Fibroblast of villous mesenchyme (primary cell): ENCODE data around the gene KRTAP5-1. TPM values are rescaled to one million over a fixed set of nuclear protein-coding genes. Genes with fewer than 3 reads are reported as not detected.

ENCODE experiments used
- DNase-seq: peaks from one replicate; pipeline ENCODE4 v3.0.0-alpha.2; 2010; ENCODE audit warnings: low read depth
- H3K4me3 ChIP-seq: 2 replicates; pipeline ENCODE4 v1.5.1; 2011; ENCODE audit warnings: low read depth, mild to moderate bottlenecking, low read length
- total RNA-seq: library from RNA; depleted of rRNA; stranded (reverse); fragments of >200 nt; gene quantifications from 2 replicates; pipeline ENCODE4 v1.2.3, GENCODE V29; 2012
- TF ChIP-seq, protein P1 (sequence below): IDR thresholded peaks from 2 replicates; pipeline ENCODE4 v1.5.1; 2012; ENCODE audit warnings: low read depth, mild to moderate bottlenecking, low read length; ENCODE audit not compliant: insufficient read depth

The KRTAP5-1 gene
- total RNA-seq, 1 donor, result not detected

DNA sequence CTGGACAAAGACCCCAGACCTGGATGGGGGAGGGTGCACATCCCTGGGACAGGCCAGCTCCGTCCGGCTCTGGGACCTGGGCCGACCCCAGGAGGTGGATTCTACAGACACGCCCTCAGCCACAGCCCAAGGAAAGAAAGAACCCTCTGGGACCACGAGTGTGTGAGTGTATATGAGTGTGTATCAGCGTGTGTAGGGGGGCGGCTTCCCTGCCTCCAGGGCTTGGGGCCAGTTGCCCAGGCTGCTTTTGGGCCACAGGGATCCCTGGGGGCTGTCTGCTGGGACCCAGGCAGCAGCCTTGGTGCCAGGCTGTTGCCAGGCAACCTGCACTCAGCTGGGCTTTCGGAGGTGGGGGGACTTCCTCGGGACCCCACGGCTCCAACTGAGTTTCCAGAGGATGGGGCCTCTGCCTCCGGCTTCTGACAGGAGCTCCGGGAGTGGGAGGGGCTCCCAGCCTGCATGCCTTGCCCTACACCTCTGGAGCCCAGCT lies 21.9 kb downstream of the KRTAP5-1 start:
- DNase-seq, result no peak
- H3K4me3 ChIP-seq, result no peak overlapping the region
- TF ChIP-seq, protein P1, sequence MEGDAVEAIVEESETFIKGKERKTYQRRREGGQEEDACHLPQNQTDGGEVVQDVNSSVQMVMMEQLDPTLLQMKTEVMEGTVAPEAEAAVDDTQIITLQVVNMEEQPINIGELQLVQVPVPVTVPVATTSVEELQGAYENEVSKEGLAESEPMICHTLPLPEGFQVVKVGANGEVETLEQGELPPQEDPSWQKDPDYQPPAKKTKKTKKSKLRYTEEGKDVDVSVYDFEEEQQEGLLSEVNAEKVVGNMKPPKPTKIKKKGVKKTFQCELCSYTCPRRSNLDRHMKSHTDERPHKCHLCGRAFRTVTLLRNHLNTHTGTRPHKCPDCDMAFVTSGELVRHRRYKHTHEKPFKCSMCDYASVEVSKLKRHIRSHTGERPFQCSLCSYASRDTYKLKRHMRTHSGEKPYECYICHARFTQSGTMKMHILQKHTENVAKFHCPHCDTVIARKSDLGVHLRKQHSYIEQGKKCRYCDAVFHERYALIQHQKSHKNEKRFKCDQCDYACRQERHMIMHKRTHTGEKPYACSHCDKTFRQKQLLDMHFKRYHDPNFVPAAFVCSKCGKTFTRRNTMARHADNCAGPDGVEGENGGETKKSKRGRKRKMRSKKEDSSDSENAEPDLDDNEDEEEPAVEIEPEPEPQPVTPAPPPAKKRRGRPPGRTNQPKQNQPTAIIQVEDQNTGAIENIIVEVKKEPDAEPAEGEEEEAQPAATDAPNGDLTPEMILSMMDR, result no peak

DNA sequence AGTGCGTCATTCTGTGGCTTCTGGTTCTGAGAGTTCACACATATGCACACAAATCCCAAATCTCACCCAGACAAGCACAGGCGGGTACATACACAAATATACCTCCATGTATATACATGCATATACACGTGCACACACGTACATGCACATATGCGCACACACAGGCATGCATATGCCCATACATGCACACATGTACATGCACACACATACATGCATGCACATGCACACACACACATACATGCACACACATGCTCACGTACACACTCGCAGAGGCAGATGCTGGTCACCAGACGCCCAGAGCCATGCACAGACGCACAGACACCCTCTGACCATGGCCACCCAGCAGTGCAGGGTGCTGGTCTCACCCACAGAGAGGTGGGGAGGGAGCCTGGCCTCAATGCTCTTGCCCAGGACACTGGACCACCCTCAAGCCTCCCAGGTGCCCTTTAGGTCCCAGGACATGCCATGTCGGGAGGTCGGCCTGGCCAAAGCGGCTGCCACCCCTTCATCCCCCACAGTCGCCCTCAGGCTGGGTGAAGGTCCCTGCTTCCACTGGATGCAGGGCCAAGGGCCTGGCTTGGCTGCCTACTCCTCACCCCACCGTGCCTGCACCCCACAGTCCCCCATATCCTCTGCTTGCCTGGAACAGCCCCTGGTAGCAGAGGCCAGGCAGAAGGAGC lies 22.5 kb downstream of the KRTAP5-1 start:
- TF ChIP-seq, protein P1, result no peak

DNA sequence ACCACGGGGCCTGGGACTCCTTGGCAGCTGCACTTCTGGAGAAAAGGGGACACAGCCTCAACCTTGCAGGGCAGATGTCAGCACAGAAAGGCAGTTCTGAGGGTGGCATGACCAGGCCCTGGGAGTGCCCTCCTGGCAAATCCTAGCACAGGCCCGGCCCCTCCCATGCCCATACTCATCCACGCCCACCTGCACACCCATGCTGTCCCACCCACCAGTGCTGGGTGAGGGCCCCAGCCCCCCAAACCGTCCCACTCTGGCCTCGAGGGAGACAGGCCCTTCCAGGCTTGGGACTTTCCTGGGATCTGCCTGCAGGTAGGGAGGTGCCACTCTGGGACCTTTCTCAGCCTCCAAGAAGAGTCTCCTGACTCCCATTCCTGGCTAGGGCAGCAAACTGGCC lies 23.1 kb downstream of the KRTAP5-1 start:
- DNase-seq, result no peak
- TF ChIP-seq, protein P1, result no peak
- no peak overlapping the region for H3K4me3 ChIP-seq

More for the DNA sequence above, 22.5 kb downstream of the KRTAP5-1 start:
- H3K4me3 ChIP-seq, result no peak overlapping the region
- DNase-seq, result no peak

DNA sequence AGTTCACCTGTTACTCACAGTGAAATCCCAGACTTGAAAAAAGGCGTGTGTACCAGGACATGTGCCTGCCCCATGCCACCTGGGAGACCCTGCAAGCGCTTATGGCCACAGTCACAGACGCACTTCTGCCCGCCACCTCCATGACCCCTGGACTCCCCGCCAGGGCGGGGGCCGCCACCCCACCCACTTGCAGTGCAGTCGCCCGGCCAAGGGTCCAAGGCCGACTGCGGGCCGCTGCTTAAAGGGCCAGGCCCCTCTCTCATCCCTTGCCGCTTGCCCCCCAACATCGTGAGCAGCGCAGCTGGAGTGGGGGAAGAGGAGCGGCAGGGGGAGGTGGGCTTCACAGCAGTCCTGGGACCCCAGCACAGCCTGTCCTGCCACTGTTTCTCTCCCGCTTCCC lies 23.8 kb downstream of the KRTAP5-1 start:
- TF ChIP-seq, protein P1, result no peak
- DNase-seq, result no peak
- no peak overlapping the region for H3K4me3 ChIP-seq

DNA sequence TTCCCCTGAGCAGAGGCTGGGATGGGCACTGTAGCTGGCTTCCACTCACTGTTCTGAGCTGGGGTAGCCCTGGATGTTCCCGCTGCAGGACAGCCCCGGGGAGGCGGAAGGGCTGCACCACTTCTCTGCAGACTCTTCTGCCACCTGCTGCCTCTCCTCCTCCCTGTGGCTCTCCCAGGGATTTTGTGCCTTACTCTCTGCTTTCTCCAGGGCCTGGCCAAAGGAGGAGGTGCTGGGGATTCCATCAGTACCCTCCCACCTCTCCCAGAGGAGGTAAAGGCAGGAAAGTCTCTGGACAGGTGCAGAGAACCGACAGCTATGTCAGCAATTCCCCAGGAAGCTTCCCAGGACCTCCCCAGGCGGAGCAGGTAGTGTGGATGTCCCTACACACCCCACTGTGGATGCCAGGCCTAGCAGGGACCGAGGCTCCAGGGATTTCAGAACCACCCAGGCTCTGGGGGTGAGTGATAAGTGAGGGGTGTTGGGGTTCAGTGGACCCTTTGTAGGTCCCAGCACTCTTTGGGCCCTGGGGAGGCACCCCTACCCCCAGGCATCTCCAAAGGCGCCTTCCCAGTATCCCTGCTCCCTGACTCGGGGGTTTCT lies 24.3 kb downstream of the KRTAP5-1 start:
- H3K4me3 ChIP-seq, result no peak overlapping the region
- no peak for DNase-seq
- TF ChIP-seq, protein P1, result no peak

DNA sequence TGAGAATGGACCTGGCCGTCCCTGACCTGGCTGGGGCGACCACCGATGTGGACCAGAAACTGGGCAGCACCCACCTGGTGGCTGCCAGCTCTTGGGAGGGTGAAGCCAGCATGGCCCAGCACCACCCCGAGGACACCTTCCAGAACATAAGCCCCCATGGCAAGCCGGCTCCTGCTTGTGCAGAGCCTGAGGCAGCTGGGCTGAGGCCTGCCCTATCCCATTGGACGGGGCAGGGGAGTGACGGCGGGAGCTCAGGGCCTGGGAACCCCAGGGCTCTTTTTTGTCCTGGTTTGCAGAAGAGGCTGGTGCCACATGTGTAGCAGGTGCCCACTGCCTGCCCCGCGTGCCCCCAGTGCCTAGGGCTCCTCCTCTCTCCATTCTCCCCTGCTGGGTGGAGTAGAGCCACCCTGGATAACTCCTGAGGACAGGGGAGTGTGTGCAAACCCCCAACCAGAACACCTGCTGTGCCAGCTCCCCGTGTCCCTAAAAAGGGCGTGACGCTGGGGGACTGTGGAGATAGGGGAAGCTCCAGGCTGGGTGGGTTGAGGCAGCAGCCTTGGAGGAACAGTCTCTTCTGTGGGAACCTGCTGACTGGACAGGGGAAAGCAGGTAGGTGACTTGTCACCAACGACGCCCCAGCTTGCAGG lies 25.0 kb downstream of the KRTAP5-1 start:
- H3K4me3 ChIP-seq, result no peak overlapping the region
- TF ChIP-seq, protein P1, result no peak
- DNase-seq, result no peak
